NOMO-1 treated with DMSO at 0.1 percent for 48 hours (cell line): Measurements from ENCODE around the gene SPATA3.
A peak's percentile ranks its signal among the peaks of the same experiment; 100 is the strongest.

ENCODE experiments used
- DNase-seq: peaks from one replicate; lab custom pipeline; 2025; ENCODE audit not compliant: unreplicated experiment; lab: John Stamatoyannopoulos, UW

The SPATA3 gene

GRCh38 chr2:231047923-231048915, 52.3 kb downstream of the SPATA3 start:
- DNase-seq = no peak

DNA sequence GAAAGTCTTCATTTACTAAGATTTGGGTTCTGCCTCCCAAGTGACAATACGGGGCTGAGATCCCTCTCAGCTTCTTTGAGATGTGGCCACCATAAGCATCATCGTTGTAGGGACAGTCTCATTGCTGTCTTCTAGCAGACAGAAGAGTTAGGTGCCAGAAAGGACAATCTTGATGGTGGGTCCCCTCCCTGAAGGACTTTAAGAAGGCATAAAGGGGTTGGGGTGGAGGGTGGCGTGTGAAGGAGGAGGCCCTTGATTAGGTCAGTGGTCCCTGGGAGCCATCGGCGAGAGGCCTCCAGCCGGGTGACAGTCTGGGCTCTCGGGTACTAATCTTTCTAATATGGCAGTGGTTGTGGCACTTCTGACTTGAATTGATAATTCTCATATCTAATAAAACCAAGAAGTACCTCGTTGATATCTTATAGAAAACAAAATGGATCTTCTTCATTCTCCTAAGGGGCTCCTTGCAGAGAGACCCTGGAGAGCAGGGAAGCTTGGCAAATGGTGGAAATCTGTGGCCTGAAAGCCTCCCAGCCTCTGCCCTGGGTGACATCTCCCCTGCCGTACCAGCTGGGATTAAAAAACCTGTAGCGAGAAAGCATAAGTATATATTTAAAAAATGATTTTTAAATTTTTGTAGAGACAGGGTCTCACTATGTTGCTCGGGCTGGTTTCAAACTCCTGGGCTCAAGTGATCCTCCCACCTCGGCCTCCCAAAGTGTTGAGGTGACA, 53.5 kb downstream of the SPATA3 start:
- no peak for DNase-seq

DNA sequence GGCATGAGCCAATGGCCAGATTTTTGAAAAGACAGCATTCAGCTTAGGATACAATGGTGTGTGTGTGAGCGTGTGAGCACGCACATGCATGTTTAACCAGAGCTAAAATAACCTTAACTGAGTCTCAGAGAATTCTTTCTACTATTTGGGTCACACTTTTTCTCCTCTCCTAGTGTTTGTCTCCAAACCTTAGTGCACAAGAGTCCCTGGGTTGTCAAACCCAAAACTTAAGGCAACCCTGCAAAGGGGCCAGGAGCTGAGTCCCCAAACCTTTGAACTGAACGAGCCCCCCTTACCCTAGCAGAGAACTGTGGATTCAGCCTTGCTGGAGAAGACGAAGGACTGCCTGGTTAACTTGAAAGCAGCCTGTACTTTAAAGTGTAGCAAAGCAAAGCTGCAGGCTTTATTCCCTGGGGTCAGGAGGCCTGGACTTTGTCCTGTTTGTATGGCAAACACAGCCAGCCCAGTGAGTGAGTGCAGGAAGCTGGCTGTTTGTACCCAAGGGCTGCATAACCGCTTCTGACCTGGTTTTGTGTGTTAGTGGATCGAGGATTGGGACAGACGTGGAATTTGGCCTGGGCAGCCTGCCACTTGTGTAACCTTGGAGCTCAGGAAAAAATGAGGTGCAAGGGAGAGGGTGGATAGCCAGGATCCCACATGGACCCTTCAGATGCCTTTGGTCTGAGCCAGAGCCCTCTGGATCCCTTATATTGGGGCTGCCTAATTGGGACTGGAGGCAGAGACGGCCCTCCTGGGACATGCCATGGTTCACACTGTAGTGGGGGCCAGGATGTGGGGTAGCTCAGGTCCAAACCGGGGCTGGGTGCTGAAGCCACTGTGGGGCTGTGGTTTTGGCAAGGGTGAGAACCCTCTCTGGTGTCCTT, 54.3 kb downstream of the SPATA3 start:
- DNase-seq = no peak

- DNase-seq = no peak
These were observed 55.2 kb downstream of the SPATA3 start for GRCh38 chr2:231051116-231051515.

DNA sequence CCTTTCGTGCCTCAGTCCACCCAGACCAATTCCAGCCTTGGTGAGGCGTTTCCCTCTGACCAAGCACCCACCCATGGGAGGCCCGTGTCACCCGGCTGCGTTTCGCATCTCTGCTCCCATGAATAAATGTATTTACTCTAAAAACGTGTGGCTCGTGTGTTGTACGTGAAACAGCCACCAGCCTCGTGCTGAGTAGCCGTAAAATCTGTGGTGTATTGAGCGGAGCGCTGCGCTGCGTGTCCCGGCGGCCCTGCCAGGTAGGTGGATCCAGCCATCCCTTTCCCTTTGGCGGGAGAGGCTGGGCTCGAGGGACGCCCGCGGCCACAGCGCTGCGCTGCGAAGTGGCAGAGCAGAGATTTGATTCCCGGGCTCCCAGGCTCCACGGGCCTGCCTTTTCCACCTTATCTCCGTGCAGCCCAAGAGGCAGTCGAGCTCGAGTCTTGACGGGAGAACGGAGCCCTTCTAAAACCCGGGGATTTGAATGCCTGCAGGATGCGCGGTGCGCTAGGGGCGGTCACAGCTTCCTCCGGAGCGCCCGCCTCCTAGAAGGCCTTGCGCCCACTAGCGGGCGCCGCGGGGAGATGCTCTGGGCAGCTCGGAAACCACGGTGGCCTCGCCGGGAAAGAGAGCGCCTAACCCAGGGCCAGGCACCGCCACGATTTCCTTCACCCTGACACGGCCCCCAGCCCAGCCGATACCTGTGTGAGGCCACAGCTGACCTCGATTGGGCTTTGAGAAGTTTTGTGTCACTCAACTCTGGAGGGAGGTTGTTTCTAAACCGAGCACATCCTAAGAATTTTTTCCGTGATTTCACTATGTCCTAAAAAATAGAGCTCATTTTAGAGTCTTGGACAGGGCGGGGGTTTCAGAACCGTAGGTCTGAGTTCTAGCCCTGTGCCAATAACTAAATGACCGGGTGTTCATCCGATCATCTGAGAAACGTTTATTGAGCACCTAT, 56.9 kb downstream of the SPATA3 start:
- DNase-seq = peak; percentile 80

DNA sequence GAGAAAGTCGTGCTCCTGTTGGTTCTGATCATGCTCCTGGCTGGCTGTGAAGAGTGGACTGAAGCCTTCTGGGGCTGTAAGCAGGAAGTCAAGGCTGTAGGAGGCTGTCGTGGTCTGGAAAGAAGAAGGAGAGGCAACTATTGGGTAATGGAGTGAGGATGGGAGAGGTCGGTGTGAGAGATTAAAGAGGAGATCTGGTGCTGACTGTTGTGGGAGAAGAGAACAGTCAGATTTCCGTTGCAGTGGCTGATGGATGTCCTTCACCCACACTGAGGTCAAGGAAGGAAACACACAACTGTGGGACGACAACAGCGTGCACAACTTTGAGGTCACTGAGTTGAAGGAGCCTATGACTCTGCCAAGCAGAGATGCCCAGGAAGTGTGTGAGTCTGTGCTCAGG, 57.9 kb downstream of the SPATA3 start:
- no peak for DNase-seq

DNA sequence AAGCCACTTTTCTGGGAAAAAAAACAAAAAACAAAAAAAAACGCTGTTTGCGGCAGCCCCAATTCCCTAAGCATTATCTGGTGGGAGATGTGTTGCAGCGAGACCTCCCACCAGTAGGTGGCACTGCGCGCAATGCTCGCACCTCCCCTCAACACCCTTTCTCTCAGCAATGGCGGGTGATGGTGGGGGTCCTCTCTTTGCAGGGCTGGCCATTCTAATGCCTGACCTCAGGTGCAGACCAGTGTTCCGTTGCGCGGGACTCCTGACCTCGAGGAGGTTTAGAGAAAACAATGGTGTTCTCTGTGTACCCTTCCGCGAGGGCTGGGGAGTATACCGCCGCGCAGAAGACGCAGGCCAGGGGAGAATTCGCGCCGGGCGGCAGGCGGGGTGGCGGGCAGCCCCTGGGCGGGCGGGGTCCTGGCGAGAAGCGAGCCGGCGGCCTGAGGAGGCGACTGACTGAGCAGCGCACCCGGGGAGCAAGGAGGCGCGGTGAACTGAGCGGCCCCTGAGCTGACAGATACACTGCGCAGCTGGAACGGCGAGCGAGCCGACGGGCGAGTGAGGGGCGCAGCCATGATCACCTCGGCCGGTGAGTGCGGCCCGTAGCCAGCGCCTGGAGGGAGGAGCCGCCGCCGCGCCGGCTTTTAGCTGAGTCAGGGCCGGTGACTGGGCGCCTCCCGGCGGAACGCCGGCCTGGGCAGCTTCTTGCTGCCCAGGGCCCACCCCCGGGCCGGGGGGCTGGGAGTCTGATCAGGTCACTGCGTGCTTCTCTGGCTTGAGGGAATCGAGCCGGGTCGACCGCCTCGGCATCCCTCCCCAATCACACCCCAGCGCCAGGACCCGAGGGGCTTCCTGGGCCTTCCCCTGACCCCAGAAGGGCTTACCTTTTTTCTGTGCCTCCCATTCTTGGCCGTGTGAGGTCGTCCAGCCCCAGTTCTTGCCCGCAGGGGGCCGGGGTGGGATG, 60.8 kb downstream of the SPATA3 start, which contains the start of gene PSMD1:
PSMD1 (plus strand) TSS at position 415 of the 964 bp plus-strand sequence; CDS start at position 574, 159 bp downstream.
- peak; percentile 88 for DNase-seq

- DNase-seq = no peak
These were observed 61.7 kb downstream of the SPATA3 start for GRCh38 chr2:231057590-231057989.
